DMS114 treated with DMSO at 0.1 percent for 48 hours (cell line): Measurements from ENCODE around the gene CYP3A7.
"Not testable (repeated sequence)": the region's sequence is repeated elsewhere in the genome, so short reads cannot be mapped to it uniquely, and the experiment has no call there.

ENCODE experiments used
- DNase-seq: peaks from one replicate; lab custom pipeline; 2025; ENCODE audit not compliant: unreplicated experiment; lab: John Stamatoyannopoulos, UW

Gene CYP3A7

DNA sequence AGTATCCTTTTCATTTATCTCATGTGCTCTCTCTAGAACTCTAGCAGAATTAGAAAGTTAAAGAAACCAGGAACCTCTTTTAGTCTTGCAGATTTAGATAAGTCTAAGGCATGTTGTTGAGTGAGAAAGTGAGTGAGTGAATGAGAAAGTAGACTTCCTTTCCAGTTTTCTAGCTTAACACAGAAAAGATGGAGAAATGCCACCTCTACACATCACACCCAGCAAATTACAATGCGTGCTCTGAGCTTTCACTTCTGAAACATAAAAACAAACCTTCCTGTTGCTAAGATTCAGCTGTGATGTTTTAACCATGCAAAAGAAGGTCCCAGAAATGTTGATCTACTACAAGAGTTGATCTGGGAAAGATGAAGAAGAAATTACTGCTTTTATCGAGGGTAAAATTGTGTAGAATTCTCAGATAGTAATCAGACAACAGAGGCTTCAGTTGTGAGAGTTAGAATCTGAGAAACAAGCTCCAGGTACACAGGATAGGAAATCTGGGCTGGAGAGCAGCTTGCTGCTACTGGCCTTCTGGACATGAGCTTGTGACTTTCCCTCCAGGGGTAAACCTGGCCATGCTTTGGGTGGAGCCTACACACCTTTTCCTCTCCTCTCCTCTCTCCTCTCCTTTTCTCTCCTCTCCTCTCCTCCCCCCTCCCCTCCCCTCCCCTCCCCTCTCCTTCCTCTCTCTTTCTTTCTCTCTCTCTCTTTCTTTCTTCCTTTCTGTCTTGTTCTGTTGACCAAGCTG, 59.8 kb downstream of the CYP3A7 start:
- no peak for DNase-seq

GRCh38 chr7:99672573-99672972, 62.4 kb downstream of the CYP3A7 start:
- no peak for DNase-seq

- no peak for DNase-seq
Observed at GRCh38 chr7:99669782-99670181, 65.2 kb downstream of the CYP3A7 start.

GRCh38 chr7:99668541-99668940, 66.5 kb downstream of the CYP3A7 start:
- no peak for DNase-seq

DNA sequence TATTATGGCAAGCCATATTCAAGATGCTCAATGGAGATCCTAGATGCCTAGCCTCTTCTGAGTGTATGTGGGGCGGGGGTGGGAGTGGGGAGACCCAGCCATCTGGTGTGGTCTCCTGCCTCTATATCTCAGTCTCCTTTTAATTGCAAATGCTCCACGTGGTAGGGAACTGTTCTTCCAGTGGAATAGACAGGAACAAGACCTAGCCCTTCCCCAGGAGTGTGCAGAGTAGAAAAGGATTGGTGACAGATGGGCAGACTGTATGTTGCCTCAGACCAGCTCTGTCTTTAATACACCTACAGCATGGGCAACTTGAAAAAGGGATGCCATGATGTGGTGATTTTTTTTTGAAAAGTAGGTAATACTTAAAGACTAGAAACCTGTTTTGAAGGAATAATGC, 67.8 kb downstream of the CYP3A7 start:
- no peak for DNase-seq

GRCh38 chr7:99666013-99666395, 69.0 kb downstream of the CYP3A7 start:
- no peak for DNase-seq

GRCh38 chr7:99665312-99666012, 69.5 kb downstream of the CYP3A7 start:
- no peak for DNase-seq

- not testable (repeated sequence) for DNase-seq
Observed at GRCh38 chr7:99657879-99658278, 77.1 kb downstream of the CYP3A7 start.
